ENCODE data around the gene MAST4.

Gene MAST4

GRCh38 chr5:66621146-66621545 is 25.0 kb downstream of the MAST4 start:
- DNase-seq (ENCODE audit: low read depth in 2 of 2) = peak in 1 of 2 donors; percentile 50
- H3K4me3 ChIP-seq (replicated peaks in 1 of 2; ENCODE audit: low read depth in 2 of 2, low read length in 2 of 2) = no peak overlapping the region
- TF ChIP-seq, protein P1, sequence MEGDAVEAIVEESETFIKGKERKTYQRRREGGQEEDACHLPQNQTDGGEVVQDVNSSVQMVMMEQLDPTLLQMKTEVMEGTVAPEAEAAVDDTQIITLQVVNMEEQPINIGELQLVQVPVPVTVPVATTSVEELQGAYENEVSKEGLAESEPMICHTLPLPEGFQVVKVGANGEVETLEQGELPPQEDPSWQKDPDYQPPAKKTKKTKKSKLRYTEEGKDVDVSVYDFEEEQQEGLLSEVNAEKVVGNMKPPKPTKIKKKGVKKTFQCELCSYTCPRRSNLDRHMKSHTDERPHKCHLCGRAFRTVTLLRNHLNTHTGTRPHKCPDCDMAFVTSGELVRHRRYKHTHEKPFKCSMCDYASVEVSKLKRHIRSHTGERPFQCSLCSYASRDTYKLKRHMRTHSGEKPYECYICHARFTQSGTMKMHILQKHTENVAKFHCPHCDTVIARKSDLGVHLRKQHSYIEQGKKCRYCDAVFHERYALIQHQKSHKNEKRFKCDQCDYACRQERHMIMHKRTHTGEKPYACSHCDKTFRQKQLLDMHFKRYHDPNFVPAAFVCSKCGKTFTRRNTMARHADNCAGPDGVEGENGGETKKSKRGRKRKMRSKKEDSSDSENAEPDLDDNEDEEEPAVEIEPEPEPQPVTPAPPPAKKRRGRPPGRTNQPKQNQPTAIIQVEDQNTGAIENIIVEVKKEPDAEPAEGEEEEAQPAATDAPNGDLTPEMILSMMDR (IDR thresholded peaks at IDR 0.05; ENCODE audit: low read depth, low read length) = no peak

DNA sequence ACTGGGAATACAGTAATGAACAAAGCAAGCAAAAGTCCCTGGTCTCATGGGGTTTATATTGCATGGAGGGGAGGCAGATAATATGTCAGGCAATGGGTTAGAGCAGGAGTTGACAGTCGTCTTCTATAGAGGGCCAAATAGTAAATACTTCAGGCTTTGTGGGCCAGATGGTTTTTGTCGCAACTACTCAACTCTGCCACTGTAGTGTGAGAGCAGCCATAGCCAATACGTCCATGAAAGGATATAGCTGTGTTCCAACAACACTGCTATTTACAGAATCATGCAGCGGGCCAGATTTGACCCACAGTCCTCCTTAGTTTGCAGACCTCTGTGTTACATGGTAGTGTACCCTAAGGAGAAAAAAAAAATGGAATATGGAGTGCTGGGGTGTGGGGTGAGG is 25.5 kb downstream of the MAST4 start:
- TF ChIP-seq, protein P1 (IDR thresholded peaks at IDR 0.05; ENCODE audit: low read depth, low read length) = no peak
- no peak overlapping the region for H3K4me3 ChIP-seq (replicated peaks in 1 of 2; ENCODE audit: low read depth in 2 of 2, low read length in 2 of 2)
- DNase-seq (ENCODE audit: low read depth in 2 of 2) = no peak

GRCh38 chr5:66628561-66628960 is 32.4 kb downstream of the MAST4 start:
- DNase-seq (ENCODE audit: low read depth in 2 of 2) = no peak
- TF ChIP-seq, protein P1 (IDR thresholded peaks at IDR 0.05; ENCODE audit: low read depth, low read length) = no peak
- no peak overlapping the region for H3K4me3 ChIP-seq (replicated peaks in 1 of 2; ENCODE audit: low read depth in 2 of 2, low read length in 2 of 2)

- H3K4me3 ChIP-seq (replicated peaks in 1 of 2; ENCODE audit: low read depth in 2 of 2, low read length in 2 of 2) = no peak overlapping the region
- TF ChIP-seq, protein P1 (IDR thresholded peaks at IDR 0.05; ENCODE audit: low read depth, low read length) = no peak
- no peak for DNase-seq (ENCODE audit: low read depth in 2 of 2)
Observed at GRCh38 chr5:66629446-66629845, 33.3 kb downstream of the MAST4 start.

GRCh38 chr5:66633754-66634153 is 37.6 kb downstream of the MAST4 start:
- DNase-seq (ENCODE audit: low read depth in 2 of 2) = no peak
- H3K4me3 ChIP-seq (replicated peaks in 1 of 2; ENCODE audit: low read depth in 2 of 2, low read length in 2 of 2) = no peak overlapping the region
- TF ChIP-seq, protein P1 (IDR thresholded peaks at IDR 0.05; ENCODE audit: low read depth, low read length) = no peak

DNA sequence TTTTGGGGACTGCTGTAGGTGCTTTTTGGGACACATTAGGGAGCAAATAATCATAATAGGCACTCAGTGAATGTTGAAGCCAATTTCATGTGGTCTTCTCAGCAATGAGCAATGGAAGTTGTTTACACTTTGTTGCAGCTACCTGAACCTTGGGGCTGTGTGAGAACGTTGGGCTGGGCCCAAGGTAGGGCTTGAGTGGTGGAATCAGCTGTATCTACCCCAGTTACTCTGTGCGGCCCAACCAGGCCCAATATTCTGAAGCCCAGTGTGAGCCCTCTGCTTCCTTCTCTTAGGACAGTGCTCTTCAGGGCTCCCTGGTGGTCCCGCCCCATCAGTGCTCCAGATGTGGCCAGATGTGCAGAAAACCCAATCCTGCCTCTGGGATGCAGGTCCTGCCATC is 38.4 kb downstream of the MAST4 start:
- TF ChIP-seq, protein P1 (IDR thresholded peaks at IDR 0.05; ENCODE audit: low read depth, low read length) = no peak
- no peak for DNase-seq (ENCODE audit: low read depth in 2 of 2)
- H3K4me3 ChIP-seq (replicated peaks in 1 of 2; ENCODE audit: low read depth in 2 of 2, low read length in 2 of 2) = no peak overlapping the region

DNA sequence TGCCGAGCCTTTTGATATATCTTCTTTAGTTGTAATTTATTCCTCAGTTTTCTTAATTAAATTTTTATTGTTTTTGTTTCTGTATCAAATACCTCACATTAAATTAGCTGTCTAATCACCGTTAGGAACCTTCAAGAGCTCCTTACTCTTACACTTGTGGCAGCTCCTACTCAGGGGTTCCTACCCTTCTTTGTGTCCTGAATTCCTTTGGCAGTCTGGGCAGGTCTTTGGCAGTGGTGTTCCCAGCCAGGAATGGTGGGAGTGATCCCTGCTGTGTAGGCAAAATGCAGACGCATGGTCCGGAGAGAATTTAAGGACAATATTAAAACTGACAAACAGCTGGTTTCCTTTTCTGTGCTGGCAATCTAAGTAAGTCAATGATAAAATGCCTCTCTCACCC is 41.8 kb downstream of the MAST4 start:
- no peak overlapping the region for H3K4me3 ChIP-seq (replicated peaks in 1 of 2; ENCODE audit: low read depth in 2 of 2, low read length in 2 of 2)
- TF ChIP-seq, protein P1 (IDR thresholded peaks at IDR 0.05; ENCODE audit: low read depth, low read length) = no peak
- no peak for DNase-seq (ENCODE audit: low read depth in 2 of 2)
